GM12878 (cell line): ENCODE results near the gene RNF220. TPM values are rescaled to one million over a fixed set of nuclear protein-coding genes. Genes with fewer than 3 reads are reported as not detected.

Experiments
- GATAD2B ChIP-seq: fragments of 450-650 bp; conservative IDR thresholded peaks from 2 replicates; pipeline ENCODE4 v1.6.1; 2017; ENCODE audit warnings: low read depth, mild to moderate bottlenecking, moderate library complexity
- MTA2 ChIP-seq: fragments of 450-650 bp; IDR thresholded peaks from 2 replicates; pipeline ENCODE4 v1.6.1; 2016; ENCODE audit warnings: low read depth, mild to moderate bottlenecking, moderate library complexity
- TARDBP ChIP-seq: IDR thresholded peaks from 2 replicates; pipeline ENCODE4 v1.6.1; 2016; ENCODE audit warnings: borderline replicate concordance
- YY1 ChIP-seq: IDR thresholded peaks from 2 replicates; pipeline ENCODE4 v1.6.1; 2011; ENCODE audit warnings: low read depth, mild to moderate bottlenecking, low read length
- polyA plus RNA-seq, 11 experiments: library from polyadenylated mRNA; depleted of rRNA in 4 of 11; unstranded in 6 of 11; stranded (reverse) in 5 of 11; fragments of >200 nt; fragmentation: Nextera tagmentation in 4 of 11; fragmentation: Illumina TruSeq in 1 of 11; extraction: Ambion mirVana in 4 of 11; extraction: Trizol in 1 of 11; gene quantifications; 1 replicate in 1 of 11; 2 replicates in 10 of 11; pipeline versions ENCODE4 v1.2.1 to v1.2.3, GENCODE V29; 2011 to 2016; ENCODE audit warnings: inconsistent platforms in 2 of 11, missing spikeins in 2 of 11, low read depth in 1 of 11
- total RNA-seq, 4 experiments: library from RNA; depleted of rRNA in 3 of 4; stranded (reverse); fragments of >200 nt in 3 of 4; fragmentation: Illumina TruSeq in 1 of 4; extraction: Trizol in 1 of 4; gene quantifications; 2 replicates each; pipeline versions ENCODE4 v1.2.1 to v1.2.3, GENCODE V29; 2013 to 2021
- TF ChIP-seq, protein P1 (sequence below): fragments of 450-650 bp; IDR thresholded peaks from 2 replicates; pipeline ENCODE4 v1.6.1; 2017; ENCODE audit warnings: mild to moderate bottlenecking
- TF ChIP-seq, protein P2 (sequence below): IDR thresholded peaks from 2 replicates; pipeline ENCODE4 v1.6.1; 2011; ENCODE audit warnings: low read depth, low read length, improper control_type of control experiment, borderline replicate concordance
- TF ChIP-seq, protein P3 (sequence below): fragments of 450-650 bp; IDR thresholded peaks from 2 replicates; pipeline ENCODE4 v1.6.1; 2017; ENCODE audit warnings: borderline replicate concordance

RNF220 gene
- total and polyA plus RNA-seq, 10 of the 15 experiments (the other 5 are each of a cell fraction or from before 2014, with no cell fraction given) = 4.6 to 84.1 (median 53.7) TPM

DNA sequence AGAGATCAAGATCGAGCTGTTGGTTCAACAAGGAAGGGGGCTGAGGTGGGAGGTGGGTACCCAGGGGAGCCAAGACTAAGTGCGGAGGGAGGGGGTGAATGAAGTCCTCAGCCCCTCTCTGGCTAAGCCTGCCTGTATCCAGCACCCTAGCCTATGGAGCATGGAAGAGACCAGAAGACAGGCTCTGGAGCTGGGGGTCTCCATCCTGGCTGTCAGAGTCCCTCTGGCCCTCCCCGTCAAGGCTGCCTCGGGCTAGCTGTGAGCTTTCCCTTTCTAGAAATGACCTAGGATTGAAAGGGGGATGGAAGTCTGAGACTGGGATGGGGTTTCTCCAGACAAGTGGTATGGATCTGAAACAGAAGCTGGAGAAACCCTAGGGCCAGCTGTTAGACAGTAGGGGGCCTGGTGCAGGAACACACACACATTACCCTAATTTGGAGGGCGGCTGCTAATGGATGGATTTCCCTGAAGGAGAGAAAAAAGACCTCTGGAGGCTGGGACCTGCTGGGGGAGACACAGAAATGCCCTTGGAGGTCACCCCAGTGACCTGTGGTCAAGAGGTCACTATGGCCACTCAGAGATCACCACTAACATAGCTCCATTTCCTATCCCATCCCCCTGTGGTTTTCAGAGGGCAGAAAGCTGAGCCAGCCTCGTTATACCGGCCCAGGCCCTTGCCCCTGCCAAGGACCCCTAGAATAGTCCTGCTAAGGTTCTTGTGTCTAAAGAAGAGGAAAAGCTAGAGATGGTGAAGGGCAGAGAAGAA lies 161.4 kb downstream of the RNF220 start (continued):
- TF ChIP-seq, protein P1, sequence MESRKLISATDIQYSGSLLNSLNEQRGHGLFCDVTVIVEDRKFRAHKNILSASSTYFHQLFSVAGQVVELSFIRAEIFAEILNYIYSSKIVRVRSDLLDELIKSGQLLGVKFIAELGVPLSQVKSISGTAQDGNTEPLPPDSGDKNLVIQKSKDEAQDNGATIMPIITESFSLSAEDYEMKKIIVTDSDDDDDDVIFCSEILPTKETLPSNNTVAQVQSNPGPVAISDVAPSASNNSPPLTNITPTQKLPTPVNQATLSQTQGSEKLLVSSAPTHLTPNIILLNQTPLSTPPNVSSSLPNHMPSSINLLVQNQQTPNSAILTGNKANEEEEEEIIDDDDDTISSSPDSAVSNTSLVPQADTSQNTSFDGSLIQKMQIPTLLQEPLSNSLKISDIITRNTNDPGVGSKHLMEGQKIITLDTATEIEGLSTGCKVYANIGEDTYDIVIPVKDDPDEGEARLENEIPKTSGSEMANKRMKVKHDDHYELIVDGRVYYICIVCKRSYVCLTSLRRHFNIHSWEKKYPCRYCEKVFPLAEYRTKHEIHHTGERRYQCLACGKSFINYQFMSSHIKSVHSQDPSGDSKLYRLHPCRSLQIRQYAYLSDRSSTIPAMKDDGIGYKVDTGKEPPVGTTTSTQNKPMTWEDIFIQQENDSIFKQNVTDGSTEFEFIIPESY = no peak
- TF ChIP-seq YY1 = no peak
- no peak for TF ChIP-seq TARDBP
- TF ChIP-seq, protein P2, sequence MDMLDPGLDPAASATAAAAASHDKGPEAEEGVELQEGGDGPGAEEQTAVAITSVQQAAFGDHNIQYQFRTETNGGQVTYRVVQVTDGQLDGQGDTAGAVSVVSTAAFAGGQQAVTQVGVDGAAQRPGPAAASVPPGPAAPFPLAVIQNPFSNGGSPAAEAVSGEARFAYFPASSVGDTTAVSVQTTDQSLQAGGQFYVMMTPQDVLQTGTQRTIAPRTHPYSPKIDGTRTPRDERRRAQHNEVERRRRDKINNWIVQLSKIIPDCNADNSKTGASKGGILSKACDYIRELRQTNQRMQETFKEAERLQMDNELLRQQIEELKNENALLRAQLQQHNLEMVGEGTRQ = no peak
- TF ChIP-seq MTA2 = no peak
- no peak for TF ChIP-seq GATAD2B
- TF ChIP-seq, protein P3, sequence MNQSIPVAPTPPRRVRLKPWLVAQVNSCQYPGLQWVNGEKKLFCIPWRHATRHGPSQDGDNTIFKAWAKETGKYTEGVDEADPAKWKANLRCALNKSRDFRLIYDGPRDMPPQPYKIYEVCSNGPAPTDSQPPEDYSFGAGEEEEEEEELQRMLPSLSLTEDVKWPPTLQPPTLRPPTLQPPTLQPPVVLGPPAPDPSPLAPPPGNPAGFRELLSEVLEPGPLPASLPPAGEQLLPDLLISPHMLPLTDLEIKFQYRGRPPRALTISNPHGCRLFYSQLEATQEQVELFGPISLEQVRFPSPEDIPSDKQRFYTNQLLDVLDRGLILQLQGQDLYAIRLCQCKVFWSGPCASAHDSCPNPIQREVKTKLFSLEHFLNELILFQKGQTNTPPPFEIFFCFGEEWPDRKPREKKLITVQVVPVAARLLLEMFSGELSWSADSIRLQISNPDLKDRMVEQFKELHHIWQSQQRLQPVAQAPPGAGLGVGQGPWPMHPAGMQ = no peak
